HG02938 (cell line): Measurements from ENCODE around the gene ADAM8.

Source experiments
- ATAC-seq: cut with Tn5 transposase; IDR thresholded peaks from one replicate; pipeline ENCODE4 v1.9.1; 2021; ENCODE audit warnings: mild to moderate bottlenecking, moderate library complexity; ENCODE audit not compliant: unreplicated experiment

Gene ADAM8

GRCh38 chr10:133282846-133283390, 6.2 kb upstream of the ADAM8 start:
- ATAC-seq = no peak

GRCh38 chr10:133281628-133282372, 5.1 kb upstream of the ADAM8 start:
- ATAC-seq = no peak

DNA sequence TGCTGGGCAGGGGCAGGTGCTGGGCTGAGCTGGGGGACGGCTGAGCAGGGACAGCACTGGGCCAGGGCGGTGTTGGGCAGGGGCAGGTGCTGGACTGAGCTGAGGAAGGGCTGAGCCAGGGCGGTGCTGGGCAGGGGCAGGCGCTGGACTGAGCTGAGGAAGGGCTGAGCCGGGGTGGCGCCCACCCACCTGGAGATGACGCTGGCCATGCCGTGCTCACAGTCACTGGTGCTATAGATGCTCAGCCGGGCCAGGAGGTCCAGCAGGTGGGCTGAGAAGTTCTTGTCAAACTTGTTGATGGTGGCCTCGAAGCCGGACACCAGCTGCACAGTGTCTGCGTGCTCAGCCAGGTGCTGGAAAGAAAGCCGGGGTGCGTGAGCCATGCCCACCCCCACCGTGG, 4.4 kb upstream of the ADAM8 start:
- no peak for ATAC-seq

DNA sequence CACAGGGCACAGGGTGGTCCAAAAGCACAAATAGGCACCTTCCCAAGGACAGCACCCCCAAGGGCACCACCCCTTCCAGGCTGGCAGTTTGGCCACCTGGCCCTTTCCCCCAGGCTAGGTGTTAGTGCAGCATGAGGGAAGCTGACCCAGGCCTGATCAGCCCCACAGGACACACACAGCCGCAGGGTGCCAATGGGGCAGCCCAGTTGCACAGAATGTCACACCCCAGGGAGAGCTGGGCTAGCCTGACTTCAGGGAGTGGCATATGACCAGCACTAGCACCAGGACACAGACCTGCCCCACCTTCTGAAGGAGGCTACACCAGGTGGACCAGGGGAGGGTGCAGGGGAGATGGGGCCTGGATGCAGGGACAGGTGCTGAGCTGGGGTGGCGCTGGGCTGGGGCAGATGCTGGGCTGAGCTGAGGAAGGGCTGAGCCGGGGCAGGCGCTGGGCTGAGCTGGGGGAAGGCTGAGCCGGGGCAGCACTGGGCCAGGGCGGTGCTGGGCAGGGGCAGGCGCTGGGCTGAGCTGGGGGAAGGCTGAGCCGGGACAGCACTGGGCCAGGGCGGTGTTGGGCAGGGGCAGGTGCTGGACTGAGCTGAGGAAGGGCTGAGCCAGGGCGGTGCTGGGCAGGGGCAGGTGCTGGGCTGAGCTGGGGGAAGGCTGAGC, 3.9 kb upstream of the ADAM8 start:
- no peak for ATAC-seq

DNA sequence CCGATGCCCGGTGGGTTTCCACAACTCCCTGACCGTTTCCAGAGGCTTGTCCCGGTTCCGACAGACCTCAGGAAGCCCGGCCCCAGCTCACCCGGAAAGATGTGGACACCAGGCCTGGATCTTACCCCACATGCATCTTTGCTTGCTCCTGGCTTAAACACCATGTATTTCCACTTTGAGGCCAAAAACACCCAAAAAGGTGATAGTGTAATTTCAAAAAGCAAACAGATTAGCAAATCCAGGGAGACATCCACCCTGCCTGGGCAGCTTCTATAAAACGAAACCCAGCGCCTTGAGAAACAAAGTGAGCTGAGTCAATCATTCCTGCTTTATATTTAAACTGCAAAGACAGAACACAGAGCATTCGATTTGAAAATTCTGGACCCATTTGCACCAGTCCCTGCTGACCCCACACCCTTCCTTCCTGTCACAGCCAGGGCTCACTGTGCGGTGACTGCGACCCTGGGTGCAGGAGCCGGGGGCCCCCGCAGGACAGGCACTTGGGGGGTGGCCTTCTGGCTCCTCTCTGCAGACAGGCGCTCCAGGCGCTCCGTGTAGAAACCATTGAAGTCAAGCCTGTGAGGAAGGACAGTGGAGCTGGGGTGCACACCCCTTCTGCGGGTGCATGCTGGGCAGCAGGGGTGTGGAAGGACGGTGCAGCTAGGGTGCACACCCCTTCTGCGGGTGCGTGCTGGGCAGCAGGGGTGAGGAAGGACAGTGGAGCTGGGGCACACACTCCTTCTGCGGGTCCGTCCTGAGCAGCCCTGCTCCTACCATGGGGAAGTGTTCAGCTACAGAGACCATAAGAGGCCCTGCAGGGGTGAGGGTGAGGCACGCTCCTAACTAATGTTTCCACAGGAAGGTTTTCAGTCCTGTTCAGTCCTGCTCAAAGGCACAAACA, 2.9 kb upstream of the ADAM8 start:
- ATAC-seq = no peak

GRCh38 chr10:133278577-133279265, 2.1 kb upstream of the ADAM8 start:
- peak; percentile 49 for ATAC-seq

DNA sequence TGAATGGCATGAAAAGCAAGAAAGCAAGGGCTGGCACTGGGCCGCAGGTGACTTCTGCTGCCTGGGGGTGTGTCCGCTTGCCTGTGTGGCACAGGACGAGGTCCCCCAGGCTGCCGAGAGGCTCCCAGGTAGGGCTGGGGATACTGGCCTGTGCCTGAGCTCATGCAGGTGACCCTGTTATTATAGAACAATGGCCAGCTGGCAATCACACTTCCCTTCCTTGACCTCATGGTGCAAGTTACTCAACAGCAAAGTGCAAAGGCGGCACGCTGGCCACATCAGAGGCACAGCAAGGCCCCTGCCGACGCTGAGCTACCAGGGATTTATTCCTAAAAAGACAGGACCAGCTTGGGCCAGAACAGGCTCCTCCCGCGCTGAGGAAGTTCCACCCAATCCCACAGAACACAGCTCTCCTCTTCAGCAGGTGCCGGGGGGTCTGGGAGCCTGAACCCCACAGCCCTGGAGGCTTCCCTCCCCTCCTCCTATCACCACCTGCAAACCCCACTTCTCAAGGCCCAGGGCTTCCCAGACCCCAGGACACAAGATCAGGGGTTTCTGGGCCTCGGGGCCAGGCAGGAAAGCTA, 1.4 kb upstream of the ADAM8 start:
- no peak for ATAC-seq

DNA sequence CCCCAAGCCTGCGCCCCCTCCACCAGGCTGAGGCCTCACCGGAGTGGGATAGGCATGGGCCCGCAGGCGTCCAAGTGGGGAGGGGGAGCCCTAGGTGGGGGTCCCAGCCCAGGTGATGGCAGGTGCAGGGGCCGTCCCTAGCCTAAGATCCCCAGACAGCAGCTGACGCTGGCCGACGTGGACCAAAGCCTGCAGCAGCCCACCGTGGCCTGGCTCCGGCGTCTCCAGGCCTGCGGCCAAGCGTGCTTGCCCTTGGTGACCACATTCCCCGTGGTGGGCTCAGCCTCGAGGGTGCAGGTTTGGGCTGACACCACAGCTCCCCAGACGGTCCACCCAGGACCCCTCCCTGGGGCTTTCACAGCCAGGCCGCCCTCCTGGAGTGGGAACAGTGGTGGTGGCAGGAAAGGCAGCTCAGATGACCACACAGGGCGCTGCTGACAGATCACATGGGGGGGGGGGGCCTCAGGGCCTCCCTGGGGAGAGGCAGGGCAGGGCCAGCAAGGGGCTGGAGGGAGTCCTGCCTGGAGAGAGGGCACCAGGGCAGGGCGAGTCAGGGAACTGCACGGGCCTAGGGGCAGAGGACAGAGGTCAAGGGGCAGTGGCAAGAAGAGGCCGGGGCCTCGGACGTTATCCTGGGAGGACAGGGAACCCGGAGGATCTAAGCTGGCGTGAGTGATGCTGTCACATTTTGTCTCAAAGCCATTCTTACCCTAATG, 767 bp upstream of the ADAM8 start:
- ATAC-seq = no peak

DNA sequence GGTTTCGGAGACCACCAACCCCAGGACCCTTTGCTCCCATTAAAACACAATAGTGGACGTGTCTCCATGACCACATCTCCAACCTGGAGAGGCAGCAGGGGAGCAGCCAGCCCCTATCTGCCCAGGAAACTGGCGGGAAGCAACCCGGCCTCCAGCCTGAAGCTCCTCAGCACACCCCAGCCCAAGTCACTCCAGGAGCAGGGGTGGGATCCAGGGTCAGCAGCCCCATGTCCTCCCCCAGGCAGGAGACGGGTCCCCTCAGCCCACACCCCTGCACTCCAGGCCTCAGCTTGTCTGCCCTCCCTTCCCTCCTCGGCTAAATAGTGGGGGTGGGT, 601 bp downstream of the ADAM8 start:
- no peak for ATAC-seq

- ATAC-seq = peak; percentile 32
These were observed 980 bp downstream of the ADAM8 start for GRCh38 chr10:133275684-133276092.

- peak; percentile 47 for ATAC-seq
These were observed 1.7 kb downstream of the ADAM8 start for GRCh38 chr10:133274751-133275683.

DNA sequence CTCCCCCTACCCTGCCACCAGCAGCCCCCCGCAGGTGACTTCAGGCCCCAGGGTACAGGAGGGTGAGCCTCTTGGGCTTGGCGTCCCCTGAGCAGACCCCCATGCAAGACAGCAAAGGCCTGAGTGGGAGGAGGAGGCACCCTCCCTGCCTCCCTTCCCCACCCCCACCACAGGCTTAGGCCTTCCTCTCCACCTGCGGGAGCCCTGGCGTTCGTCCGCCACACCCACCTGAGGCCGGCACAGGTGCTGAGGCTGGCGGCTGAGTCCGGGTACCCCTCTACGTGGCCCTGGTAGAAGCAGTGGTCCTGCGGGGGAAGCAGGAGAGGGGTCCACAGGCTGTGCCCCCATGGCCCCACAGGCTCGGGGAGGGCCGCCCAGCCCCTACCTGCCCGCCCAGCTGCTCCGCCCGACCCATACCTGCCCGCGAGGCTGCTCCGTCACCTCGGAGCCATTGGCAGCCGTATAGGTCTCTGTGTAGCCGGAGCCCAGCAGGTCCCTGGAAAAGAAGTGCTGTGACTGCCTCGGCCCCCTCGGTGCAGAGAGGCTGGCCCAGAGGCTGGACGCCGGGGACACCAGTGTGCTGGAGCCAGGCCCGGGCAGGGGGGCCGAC, 3.0 kb downstream of the ADAM8 start:
- ATAC-seq = no peak

DNA sequence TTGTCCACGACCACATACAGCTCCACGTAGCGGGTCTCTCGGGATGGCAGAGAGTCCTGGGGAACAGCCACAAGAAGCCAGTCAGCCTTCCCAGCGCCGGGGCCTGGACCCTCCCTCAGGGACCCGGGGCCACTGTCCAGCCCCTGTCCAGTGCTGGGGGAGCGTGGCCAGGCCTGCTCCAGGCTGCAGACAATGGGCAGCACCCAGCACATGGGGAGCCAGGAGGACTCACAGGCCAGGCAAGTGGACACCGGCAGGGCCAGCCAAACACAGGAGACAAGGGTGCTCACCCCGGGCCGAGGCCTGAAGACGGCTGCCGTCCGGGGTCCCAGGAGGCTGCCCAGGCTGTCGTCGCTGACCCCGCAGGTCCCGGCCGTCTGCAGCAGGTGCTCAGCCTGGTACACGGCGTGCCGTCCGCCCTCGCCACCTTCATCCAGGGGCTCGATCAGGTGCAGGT, 3.7 kb downstream of the ADAM8 start:
- no peak for ATAC-seq

- no peak for ATAC-seq
These were observed 4.2 kb downstream of the ADAM8 start for GRCh38 chr10:133272301-133272963.

DNA sequence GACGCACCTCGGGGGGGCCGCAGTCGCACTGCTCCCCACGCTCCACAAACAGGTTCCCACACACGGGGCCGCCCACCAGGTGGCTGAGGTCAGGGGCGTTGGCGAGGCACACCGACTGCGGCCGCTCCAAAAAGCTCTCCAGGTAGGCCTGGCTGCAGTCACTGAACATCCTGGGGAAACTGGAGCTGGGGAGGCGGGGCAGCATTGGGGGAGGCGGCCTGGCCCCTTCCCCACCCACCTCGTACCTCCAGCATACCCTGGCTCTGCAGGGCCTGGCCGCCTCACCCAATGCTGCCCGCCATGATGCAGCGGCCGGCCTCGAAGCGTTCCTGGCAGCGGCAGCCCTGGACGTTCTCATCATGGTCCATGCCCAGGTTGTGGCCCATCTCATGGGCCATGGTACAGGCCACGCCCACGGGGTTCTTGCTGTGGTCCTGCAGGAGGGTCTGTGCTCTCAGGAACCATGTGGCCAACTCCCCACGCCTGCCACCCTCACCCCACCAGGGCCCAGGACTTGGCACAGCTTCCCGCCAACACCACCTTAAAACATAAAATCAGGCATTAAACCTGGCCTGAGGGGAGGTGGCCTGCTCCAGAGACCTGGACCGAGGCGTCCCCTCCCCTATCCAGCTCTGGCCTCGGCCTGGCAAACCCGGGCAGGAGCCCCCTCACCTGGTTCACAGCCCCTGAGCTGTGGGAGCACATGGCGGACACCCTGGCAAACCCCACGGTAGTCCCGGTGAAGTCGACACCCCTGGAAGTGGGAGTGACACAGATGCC, 5.0 kb downstream of the ADAM8 start:
- no peak for ATAC-seq

DNA sequence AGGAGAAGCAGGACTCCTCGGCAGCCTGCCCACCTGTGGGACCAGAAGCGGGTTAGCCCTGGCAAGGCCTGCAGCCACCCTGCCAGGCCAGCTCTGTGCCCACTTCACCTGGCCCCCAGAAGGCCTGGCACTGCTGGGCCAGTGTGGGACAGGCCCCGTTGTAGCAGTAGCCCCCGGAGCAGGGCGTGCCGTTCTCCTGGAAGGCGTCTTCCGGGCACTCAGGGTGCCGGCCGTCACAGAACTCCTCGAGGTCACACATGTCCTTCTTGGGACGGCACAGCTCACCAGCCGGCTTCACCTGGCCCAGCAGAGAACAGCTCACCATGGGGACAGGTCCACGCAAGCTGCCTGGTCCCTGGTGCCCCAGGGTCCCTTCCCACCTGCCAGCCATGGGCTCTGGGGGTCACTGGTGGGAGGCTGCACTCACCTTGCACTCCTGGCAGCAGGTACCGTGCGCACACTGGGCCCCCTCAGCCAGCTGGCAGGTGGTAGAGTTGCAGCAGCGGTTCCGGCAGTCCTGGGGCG, 5.8 kb downstream of the ADAM8 start:
- ATAC-seq = no peak

DNA sequence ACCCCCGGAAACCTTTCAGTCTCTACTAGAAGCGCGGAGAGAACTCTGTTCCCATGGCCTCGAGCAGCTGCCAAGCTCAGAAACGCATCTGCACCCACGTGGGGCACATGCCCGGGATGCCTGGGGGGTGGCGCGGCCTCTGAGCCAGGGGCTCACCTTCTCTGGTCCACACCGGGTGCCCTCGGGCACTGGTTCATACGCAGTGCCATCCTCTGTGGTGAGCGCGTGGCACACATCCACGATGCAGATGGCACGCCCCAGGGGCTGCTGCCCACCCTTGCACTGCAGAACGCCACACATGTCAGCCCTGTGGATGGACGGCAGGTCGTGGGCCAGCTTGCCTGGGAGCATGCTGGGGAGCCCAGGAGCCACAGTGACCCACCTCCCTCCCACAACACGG, 6.5 kb downstream of the ADAM8 start:
- no peak for ATAC-seq
